ENCODE measurements around the gene GPR89A. TPM values are rescaled to one million over a fixed set of nuclear protein-coding genes. Genes with fewer than 3 reads are reported as not detected.
"Not testable (repeated sequence)": the region's sequence is repeated elsewhere in the genome, so short reads cannot be mapped to it uniquely, and the experiment has no call there.

The GPR89A gene
- total RNA-seq, 2 donors from 2014 or later, result 12.6 to 15.2 TPM

DNA sequence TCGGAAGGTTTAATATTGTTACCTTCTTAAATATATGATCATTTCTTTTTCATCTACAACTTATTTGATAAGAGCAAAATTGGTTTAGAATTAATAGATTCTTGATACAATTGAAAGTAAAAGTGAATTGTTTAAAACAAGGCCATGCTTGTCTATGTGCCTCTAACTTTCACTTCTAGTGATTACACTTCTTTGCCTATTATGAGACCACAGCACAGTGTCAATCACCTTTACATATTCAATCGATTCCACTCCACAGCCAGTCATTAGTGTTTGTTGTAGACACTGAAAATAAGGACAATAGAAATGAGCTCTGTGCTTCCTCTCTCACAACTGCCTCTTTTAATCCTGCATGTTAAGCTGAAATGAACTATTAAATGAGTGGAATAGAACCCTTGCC is 34.1 kb downstream of the GPR89A start:
- not testable (repeated sequence) for H3K27me3 ChIP-seq; H3K36me3 ChIP-seq; DNase-seq (ENCODE audit: low spot score); H3K27ac ChIP-seq; H3K4me3 ChIP-seq; H3K4me1 ChIP-seq; H3K9me3 ChIP-seq

DNA sequence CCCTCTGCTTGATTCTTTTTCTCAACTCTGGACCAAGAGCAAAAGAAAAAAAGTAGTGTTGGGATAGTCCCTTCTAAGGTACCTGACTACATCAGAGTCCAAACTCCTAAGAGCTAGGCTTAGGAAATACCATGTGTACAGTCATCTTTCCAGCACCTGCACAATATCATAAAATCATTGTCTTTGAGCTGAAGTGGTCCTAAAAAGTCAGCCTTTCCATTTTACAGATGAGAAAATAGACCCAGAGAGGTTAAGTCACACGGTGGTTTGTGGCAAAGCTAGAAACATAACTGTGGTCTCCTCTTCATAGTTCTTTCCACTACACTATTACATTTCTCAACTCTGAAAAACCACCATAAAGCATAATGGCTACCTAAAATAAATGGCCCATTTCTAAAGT is 36.2 kb downstream of the GPR89A start:
- H3K9me3 ChIP-seq; H3K4me3 ChIP-seq; H3K36me3 ChIP-seq; H3K27ac ChIP-seq; DNase-seq (ENCODE audit: low spot score); H3K27me3 ChIP-seq; H3K4me1 ChIP-seq: not testable (repeated sequence)

DNA sequence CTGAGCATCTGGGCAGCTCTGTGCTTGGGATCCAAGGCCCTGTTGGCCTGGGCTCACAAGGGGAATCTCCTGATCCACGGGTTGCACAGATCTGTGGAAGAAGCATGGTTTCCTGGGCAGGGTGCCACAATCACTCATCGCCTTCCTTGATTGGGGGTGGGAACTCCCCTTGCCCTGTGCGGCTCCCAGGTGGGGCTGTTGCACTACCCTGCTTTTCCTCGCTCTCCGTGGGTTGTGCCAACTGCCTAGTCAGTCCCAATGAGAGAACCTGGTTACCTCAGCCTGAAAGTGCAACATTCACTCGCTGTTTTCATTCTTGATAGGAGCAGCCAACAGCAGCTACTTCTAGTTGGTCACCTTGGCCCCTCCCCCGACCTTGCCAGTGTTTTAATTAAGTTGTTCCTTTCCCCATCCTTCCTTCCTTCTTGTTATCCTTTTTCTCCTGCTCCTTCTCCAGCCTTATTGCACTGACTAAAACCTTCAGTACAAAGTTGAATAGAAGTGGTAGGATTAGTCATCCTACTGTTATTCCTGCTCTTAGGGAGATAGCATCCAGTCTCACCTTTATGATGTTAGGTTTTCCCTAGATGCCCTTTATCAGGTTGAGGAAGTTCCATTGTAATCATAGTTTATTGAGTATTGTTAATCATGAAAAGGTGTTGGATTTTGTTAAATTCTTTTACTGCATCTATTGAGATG is 48.6 kb downstream of the GPR89A start:
- H3K4me3 ChIP-seq; H3K4me1 ChIP-seq; H3K9me3 ChIP-seq; H3K27ac ChIP-seq; H3K27me3 ChIP-seq; DNase-seq (ENCODE audit: low spot score); H3K36me3 ChIP-seq: not testable (repeated sequence)

DNA sequence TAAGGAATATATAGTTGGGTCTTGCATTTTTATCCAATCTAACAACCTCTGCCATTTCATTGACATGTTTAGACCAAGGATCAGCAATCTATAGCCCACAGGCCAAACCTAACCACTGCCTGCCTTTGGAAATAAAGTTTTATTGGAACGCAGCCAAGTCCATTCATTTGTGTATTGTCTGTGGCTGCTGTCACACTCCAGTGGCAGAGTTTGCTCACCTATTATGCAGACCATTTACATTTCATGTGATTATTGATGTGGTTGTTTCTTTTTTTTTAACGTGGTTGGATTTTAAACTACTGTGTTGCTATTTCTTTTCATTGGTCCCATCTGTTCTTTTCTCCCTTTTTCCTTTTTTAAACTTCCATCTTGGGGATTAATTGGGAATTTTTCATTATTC is 54.7 kb downstream of the GPR89A start:
- H3K27ac ChIP-seq, result not testable (repeated sequence)

DNA sequence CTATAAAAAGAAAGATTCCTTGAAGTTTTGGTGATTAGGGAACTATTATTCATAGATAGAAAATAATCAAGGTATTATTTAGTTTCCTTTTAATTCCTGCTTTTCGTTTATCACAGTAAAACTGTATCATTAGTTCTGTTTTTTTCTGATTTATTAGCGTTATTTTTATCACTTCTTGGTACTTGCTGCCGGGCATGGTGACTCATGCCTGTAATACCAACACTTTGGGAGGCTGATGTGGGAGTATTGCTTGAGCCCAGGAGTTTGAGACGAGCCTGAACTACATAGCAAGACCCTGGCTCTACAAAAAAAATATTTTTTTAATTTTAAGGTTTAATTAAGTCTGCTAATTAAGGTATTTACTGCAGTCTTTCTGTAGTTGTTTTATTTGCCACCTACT is 57.2 kb downstream of the GPR89A start:
- not testable (repeated sequence) for H3K4me1 ChIP-seq; H3K4me3 ChIP-seq; H3K27me3 ChIP-seq; H3K9me3 ChIP-seq; DNase-seq (ENCODE audit: low spot score); H3K27ac ChIP-seq; H3K36me3 ChIP-seq

More for the DNA sequence above, 54.7 kb downstream of the GPR89A start:
- H3K9me3 ChIP-seq; H3K4me3 ChIP-seq; DNase-seq (ENCODE audit: low spot score); H3K36me3 ChIP-seq; H3K27me3 ChIP-seq; H3K4me1 ChIP-seq: not testable (repeated sequence)

DNA sequence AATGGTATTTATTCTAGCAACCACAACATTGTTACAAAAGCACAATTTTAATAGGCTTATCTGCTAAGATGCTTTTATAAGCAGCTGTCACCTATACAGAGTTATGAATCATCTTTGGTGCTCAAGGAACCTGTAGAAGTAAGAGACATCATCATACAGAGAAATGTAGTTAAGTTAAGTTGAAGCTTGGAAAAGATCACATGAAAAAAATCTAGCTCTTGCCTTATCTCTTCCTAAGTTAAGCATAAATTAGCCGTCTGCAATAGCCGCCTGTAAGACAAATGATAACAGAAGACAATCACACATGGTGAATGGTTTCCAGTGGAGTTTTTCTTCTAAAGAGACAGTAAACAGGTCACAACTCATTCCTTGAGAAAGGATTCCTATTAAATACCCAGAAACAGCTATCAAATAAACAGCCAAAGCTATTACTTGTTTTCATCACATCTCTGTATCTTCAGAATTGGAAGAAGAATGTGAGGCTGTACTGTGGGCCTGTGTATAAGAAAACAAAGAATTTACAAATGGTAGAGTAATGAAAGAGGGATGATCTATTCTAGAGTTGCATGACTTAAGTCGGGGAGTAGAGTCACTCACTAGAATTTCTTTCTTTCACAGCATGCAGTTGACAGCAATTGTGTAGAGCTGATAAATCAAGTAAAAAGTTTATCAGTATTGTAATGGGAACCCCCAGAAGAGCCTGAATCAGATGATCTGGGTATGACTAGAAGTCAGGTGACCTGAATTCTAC is 63.4 kb downstream of the GPR89A start:
- H3K4me3 ChIP-seq; H3K36me3 ChIP-seq; DNase-seq (ENCODE audit: low spot score); H3K9me3 ChIP-seq; H3K4me1 ChIP-seq; H3K27me3 ChIP-seq; H3K27ac ChIP-seq: not testable (repeated sequence)

DNA sequence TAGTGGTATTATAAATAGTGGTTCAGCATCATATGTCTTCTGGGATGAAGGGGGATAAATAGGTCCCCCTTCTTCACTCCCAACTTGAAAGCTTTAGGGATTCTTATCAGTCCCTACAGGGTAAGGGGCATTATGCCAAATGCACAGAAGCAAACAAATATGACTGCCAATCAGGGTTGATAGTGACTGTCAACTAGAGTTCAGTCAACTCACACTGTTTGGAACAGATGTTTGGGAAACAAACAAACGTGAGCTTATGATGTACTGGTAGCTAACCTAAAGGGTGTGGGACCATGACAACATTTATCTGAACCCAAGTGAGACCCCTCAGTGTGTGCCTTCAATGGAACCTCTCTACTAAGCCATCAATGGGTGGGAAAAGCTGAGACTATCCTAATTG is 65.4 kb downstream of the GPR89A start:
- not testable (repeated sequence) for DNase-seq (ENCODE audit: low spot score); H3K4me1 ChIP-seq; H3K27ac ChIP-seq

DNA sequence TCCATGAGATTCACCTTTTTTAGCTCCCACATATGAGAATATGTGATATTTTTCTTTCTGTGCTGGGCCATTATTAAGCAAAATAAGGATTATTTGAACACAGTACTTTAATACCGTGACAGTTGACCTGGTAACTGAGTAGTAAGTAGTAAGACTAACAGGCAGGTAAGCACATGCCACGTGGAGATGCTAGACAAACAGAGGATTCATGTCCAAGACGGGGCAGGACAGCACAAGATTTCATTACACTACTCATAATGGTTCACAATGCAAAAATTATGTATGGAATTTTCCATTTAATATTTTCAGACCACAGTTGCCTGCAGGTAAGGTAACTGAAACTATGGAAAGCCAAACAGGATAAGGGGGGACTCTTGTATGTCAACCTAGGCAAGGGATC is 77.1 kb downstream of the GPR89A start:
- not testable (repeated sequence) for H3K27ac ChIP-seq; DNase-seq (ENCODE audit: low spot score); H3K4me1 ChIP-seq; H3K27me3 ChIP-seq; H3K9me3 ChIP-seq; H3K4me3 ChIP-seq; H3K36me3 ChIP-seq

More for the DNA sequence above, 65.4 kb downstream of the GPR89A start:
- H3K27me3 ChIP-seq, H3K36me3 ChIP-seq, H3K9me3 ChIP-seq, H3K4me3 ChIP-seq: not testable (repeated sequence)

DNA sequence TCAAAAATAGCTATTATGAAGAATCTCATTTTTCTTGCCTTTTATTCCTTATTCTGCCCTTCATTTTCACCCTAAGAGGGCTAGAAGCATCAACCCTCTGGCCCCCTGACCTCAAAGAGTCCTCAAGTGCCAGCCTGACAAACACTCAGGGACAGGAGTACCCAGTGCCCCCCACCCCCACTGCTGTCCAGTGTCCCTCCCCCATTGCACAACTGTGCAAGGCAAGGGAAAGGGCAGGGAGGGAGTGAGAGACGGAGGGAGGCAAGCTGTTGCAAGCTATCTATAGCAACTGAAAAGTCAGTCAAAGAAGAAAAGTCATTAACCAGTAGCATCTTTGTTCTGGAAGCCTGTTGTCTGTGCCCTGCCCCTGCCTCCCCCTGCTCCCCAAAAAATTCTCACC is 78.3 kb downstream of the GPR89A start:
- DNase-seq (ENCODE audit: low spot score); H3K4me1 ChIP-seq; H3K36me3 ChIP-seq; H3K27ac ChIP-seq; H3K4me3 ChIP-seq; H3K27me3 ChIP-seq; H3K9me3 ChIP-seq: not testable (repeated sequence)

DNA sequence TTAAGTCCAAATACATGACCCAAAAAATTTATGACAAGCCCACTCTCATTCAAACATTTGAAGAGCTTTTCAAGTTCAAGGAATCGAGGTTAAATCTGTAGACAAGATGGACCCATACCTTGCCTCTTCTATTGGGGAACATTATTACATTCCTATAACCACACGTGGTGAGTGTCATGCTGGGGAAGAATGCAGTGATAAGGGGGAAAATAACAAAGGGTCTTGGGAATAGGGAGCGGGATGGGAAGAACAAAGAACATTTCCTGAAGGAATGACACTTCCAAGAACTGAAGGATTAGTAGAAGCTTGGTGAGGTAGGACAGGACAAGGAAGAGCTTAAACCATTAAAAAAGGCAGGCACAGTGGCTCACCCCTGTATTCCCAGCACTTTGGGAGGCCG is 80.5 kb downstream of the GPR89A start:
- Histone ChIP-seq H3K4me1 (no peaks in the 10 kb centered on the region), H3K4me3 (no peak overlapping the region), H3K9me3 (no peaks in the 10 kb centered on the region), H3K36me3 (no peaks in the 10 kb centered on the region), H3K27ac (no peak overlapping the region), H3K27me3 (no peaks in the 10 kb centered on the region)
- TF ChIP-seq, protein P1, sequence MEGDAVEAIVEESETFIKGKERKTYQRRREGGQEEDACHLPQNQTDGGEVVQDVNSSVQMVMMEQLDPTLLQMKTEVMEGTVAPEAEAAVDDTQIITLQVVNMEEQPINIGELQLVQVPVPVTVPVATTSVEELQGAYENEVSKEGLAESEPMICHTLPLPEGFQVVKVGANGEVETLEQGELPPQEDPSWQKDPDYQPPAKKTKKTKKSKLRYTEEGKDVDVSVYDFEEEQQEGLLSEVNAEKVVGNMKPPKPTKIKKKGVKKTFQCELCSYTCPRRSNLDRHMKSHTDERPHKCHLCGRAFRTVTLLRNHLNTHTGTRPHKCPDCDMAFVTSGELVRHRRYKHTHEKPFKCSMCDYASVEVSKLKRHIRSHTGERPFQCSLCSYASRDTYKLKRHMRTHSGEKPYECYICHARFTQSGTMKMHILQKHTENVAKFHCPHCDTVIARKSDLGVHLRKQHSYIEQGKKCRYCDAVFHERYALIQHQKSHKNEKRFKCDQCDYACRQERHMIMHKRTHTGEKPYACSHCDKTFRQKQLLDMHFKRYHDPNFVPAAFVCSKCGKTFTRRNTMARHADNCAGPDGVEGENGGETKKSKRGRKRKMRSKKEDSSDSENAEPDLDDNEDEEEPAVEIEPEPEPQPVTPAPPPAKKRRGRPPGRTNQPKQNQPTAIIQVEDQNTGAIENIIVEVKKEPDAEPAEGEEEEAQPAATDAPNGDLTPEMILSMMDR (IDR thresholded peaks at IDR 0.05), result no peak
- DNase-seq (ENCODE audit: low spot score), result no peak
